Muscle of back (tissue), 11 donors: ENCODE data around the gene CSH2. TPM values are rescaled to one million over a fixed set of nuclear protein-coding genes. Genes with fewer than 3 reads are reported as not detected.
"Not testable (repeated sequence)": the region's sequence is repeated elsewhere in the genome, so short reads cannot be mapped to it uniquely, and the experiment has no call there.

Source experiments
- DNase-seq, 3 donors: peaks; one replicate each; pipeline versions ENCODE4 v3.0.0 to v3.0.0-alpha.2; 2013
- polyA plus RNA-seq, 10 donors: library from polyadenylated mRNA; unstranded; fragments of 120-200 nt; gene quantifications; one replicate each; pipeline ENCODE4 v1.2.1, GENCODE V29; 2013; ENCODE audit not compliant: insufficient read length in 10 of 10

The CSH2 gene
- polyA plus RNA-seq, 10 donors, result 1.2 to 27.5 (median 5.8) TPM; not detected in 1

DNA sequence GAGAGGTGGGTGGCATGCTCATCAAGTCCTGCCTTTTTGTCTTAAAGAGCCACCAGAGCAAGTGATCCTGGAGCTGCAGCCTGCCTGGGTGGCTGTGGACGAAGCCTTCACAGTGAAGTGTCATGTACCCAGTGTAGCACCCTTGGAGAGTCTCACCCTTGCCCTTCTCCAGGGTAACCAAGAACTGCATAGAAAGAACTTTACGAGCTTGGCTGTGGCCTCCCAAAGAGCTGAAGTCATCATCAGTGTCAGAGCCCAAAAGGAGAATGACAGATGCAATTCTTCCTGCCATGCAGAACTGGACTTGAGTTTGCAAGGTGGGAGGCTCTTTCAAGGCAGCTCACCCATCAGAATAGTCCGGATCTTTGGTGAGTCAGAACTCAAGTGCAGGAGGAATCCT, 14.2 kb downstream of the CSH2 start:
- no peak for DNase-seq

DNA sequence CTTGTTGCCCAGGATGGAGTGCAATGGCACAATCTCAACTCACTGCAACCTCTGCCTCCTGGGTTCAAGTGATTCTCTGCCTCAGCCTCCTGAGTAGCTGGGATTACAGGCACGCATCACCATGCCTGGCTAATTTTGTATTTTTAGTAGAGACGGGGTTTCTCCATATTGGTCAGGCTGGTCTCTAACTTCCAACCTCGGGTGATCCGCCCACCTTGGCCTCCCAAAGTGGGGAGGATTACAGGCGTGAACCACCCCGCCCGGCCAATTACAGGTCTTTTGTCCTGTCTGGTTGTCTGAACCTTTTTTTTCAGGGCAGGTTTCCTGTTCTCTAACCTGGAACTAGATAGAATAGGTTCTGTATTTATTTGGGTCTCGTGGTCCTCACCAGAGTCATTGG, 17.1 kb downstream of the CSH2 start:
- DNase-seq, result not testable (repeated sequence)

DNA sequence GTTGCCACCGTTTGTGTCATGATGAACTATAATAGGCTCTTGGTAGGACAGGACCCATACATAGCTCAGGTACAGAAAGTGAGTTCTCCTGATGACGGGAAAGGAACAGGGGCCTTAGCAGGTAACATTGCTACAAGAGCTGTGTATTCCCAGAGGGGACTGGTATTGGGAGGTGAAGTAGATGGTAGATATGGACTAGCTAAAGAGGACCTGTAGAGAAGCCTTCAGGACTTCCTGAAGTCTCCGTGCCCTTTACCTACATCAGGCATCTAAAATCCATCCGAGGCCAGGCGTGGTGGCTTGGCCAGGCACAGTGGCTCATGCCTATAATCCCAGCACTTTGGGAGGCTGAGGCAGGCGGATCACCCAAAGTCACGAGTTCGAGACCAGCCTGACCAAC, 18.3 kb downstream of the CSH2 start:
- DNase-seq, result no peak

DNA sequence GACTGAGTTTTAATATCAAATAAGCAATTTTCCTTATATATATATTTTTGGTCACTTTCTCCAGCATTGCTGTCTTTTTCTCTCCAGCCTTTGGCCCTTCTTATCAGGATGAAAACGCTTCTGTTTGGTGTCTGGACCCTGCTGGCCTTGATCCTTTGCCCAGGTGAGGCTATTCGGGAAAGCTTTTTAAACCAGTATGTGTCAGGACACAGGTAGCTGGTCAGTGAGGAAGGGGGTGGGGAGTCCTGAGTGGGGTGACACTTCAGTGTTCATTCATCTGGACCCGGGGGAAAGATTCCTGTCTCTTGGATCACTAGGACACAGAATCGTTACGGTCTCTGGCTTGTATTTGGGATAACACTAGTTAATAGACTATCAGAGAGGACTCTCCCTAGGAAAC, 18.8 kb downstream of the CSH2 start:
- DNase-seq, result no peak

DNA sequence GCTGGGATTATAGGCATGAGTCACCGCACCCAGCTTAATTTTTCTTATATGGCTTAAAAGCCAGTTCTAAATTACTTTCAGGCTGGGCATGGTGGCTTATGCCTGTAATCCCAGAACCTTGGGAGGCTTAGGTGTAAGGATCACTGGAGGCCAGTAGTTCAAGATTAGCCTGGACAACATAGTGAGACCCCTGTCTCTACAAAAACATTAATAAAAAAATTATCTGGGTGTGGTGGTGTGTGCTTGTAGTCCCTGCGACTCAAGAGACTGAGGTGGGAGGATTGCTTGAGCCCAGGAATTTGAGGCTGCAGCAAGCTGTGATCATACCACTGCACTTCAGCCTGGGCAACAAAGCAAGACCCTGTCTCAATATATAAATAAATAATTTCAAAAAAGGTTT, 20.2 kb downstream of the CSH2 start:
- DNase-seq, result no peak

DNA sequence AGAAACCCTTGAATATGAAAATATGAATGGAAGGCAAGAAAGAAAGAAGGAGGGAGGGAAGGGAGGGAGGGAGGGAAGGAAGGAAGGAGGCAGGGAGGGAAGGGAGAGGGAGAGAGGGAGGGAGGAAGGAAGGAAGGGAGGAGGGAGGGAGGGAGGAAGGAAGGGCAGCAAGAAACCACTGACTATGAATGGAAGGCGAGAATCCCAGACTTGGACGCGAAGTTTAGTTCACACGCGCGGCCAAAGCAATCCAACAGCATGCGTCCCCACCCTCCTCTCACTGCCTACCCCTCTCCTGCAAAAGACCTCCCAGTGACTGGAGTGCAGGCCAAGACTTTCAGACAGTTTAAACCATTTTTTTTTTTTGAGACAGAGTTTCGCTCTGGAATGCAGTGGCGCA, 23.1 kb downstream of the CSH2 start:
- DNase-seq, result no peak

DNA sequence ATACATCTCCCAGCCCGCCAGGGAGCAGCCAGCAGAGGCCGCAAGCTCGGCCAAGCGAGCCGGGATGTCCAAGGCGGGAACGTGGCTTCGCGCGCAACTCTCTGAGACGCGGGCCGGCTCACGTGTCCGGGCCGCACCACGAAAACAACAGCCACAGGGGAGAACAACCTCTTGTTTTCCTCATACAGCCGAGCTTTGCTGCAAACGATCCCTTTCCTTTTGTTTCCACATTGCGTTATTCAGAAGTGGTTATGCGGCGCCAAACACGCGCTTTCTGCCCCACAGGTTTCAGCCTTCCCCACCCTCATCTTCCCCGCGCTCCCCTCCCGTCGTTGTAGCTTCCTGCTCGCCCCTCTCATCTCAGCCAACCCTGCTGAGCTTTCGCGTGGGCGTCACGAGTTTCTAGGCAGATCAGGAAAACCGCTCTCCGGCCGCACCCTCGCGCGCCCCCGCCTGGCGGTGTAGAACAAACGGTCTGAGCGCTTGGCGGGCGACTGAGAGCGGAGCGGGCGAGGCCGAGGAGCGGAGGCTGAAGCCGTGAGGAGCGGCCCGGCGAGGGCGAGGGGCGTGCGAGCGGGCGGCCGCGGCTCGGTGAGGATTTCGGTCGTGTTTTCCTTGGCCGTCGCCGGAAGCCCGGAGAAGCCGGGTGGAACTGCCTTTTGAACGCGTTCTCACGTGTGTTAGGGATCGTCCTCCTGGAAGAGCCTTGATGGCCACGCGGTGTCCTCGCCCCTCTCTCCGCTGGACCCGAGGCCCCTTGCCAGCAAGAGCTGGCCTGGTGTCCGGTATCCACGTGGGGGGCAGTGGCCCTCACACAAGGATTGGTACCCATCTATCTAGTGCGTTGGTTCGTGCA, 24.4 kb downstream of the CSH2 start:
- DNase-seq, result peak; percentile 87 to 96 (median 92)

DNA sequence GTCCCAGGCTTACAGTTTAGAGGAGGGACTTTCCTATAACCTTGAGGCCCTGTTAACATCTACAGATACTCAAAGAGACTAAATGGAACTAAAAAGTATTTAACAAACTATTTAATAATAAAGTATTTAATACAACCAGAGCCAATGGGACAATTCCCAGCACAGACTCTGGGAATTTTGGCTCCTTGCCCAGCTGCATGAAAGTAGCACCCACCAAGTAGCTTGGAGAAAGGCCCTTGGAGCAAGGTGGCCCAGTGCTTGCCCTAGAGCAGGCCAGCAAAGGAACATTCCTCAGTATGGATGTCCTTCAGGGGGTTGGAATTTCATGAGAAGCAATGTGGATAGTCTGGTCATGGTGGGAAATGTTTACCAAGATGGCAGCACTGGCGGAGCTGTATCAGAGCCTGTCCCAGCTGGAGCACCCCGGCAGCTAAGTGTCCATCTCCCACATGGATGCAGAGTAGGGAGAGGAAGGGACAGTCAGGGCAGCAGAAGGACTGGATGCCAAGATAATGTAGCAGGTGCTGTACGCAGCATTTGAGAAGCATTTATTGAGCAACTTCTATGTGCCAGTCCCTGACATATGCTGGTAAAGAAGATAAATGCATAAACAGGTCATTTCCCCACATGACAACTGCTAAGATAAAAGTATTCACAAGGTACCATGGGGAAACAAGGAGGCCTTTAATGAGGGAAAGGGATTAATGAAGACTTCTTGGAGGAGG, 25.8 kb downstream of the CSH2 start:
- DNase-seq, result no peak

DNA sequence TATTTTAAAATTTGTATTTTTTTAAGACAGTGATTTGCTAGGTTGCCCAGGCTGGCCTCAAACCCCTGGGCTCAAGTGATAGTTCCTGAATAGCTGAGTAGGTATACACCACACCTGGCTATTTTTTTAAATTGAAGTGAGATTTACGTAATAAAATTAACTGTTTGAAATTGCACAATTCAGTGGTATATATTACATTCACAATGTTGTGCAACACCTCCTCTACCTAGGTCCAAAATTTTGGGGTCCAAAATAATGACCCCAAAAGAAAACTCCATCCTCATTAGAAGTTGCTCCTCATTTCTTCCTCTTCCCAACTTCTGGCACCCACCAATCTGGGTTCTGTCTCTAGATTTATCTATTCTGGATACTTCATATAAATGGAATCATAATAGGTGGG, 28.0 kb downstream of the CSH2 start:
- no peak for DNase-seq

DNA sequence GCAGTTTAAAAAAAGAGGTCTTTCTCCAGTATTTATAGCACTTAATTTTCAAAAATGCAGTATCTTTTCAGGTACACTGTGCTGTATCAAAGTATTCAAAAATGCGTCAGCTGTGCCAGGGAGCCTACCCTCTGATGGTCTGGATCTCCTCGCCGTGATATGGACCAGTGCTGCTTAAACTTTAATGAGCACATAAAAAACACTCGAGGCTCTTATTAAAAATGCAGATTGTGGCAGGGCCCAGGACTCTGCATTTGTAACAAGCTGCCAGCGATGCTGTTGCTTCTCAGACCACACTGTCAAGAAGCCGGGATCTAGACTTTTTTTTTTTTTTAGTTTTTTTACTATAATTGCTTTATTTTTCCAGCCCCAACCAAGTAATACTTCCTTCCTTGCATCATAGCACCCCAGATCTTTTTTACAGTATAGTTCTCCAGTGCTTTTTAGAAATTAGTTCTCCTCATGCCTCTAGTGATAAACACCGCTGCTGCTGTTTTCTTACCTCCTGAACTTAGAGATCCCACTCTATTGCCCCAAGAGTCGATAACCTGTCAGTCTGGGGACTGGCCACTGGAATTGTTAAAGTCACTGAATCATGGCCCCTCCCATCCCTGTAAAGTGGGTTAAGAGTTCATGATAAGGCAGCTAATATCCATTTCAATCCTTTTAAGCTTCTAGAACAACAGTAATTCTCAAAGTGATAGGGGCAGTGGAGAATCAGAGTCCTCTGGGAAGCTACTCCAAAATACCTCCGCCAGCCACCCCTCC, 29.4 kb downstream of the CSH2 start:
- DNase-seq, result no peak

DNA sequence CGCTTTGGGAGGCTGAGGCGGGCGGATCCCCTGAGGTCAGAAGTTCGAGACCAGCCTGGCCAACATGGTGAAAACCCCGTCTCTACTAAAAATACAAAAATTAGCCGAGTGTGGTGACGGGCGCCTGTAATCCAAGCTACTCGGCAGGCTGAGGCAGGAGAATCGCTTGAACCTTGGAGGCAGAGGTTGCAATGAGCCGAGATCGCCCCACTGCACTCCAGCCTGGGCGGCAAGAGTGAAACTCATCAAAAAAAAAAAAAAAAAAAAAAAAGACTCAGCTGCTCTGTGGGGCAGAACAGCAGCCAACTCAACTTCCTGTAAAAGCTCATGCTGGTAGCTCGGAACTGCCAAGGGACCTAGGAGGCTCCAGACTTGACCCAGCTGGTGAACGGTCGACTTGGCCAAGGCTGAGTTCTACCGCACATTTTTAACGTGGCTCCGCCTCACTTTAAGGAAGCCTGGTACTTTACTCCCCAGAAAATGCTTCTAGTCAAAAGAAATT, 30.0 kb downstream of the CSH2 start:
- peak in 2 of 3 donors; percentile 48 to 73 for DNase-seq

DNA sequence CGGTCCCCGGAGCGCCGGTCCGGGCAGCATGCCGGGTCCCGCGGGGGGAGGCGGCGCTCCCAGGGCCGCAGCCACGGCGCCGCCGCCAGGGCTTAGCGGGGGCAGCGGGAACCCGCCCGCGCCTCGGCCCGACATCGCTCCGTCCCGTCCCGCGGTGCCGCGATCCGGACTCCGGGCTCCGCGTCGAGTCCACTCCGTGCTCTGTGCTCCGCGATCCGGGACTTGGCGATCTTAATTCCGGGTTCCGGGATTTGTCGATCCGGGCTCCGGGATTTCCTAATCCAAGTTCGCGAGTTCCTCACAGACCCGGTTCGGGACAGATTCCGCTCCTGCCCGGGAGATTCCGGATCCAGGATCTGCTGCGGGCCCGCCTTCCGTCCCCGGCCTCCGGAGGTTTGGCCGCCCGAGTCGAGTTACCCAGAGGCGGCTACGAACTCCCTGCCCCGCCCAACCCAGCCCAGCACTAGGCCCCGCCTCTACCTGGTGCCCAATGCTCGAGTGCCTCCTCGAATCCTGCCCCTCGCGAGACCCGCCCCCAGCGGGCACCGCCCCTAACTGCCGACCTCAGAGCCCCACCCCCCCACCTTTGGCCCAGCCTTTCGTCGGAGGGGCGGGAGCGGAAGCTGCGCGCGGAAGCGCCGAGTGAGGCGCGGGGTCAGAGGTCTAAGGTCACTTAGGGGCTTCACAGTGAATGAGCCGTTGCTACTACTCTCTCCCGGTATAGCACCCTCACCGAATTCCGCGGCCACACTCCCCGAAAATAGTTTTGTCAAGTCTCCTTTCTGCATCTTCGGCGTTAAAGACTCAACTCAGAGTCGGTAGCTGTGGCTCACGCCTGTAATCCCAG, 30.7 kb downstream of the CSH2 start, which contains the start of gene SMARCD2:
TSS of gene SMARCD2 (minus strand) at position 146 of the 847 bp plus-strand sequence. CDS start at position 135, 11 bp downstream.
- peak; percentile 97 to 99 (median 99) for DNase-seq

DNA sequence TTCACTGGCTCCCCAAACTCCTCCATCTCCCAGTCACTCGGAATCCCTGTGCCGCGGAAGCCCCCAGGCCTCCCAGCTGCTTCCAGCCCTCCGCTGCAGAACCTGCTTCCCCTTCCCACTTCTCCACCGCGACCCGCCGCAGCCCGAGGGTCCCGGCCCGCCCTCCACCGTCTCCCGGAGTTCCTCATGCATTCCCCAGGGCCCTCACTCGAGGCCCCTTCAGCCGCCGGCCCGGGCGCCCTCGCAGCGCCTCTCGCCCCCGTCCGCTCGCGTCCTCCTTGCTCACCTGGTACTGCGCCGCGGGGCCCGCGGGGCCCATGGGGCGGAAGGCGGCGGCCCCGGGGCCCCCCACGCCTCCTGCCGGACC, 31.3 kb downstream of the CSH2 start:
- DNase-seq, result peak in 1 of 3 donors; percentile 75

DNA sequence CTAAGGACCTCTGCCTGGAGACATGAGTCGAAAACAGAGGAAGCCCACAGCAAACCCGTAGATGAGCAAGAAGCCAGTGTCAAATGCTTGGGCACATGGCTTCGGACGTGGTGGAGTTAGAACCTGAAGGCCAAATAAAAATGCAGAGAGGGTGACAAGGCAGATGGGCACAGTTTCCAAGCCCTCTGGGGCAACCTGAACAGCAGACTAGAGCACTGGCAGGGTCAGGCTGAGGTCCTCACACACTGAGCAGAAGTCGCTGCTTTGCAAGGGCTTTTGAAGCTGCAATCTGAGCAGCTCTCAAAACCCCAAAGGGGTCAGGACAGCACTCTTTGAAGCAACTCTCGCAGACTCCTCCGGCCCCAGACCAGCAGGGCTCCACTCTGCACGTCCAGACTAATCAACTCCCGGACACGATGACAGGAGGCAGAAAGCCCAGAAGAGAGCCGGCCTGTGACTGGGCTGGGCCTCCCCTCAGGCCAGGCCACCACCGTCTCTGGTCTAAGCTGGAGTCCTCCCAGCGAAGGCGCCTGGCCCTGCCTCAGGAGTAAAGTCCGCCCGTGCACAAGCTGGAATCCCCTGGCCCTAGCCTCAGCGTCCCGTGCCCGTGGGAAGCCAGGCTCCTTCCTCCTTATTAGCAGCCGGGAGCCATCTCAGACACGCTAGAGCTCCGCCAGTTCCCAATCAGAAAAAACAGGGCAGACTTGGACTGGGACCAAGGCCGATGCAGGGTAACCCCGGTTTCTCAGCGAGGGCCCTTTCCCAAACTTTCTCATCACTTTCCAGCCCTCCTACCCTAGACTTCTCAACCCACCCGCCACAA, 31.9 kb downstream of the CSH2 start:
- DNase-seq, result peak in 2 of 3 donors; percentile 48 to 76

DNA sequence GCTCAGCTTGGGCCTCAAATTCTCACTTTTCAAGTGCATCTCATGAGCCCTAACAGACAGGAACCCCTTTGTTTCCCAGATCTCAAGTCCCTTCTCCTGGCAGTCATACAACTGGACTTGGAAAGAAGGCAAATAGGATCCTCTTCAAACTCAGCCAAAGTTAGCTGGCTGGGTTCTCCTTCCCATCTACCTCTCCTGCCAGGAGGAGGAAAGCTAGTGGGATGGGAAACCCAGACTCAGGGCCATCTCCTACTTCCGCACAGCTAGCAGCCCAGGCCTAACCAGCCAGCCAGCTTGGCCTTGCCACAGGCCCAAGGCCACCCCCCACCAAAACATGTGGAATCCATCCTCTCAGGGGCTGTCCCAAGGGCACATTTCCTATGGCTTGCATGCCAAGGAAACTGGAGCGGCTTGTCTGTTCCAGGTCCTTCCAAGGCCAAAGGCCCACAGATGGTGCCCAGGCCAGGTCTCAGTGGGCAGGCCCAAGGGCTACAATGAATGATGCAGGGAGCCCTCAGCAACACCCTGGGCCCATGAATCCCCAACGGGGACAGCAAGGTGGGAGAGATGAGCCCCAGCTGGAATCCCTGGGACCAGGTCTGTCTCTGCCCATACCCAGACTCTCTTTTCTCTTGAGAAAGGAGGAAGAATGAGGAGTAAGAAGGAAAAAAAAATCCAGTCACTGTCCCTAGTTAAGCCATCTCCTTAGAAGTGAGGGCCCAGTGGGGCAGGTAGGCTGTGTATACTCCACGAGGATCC, 32.7 kb downstream of the CSH2 start:
- DNase-seq, result peak in 2 of 3 donors; percentile 58 to 72

DNA sequence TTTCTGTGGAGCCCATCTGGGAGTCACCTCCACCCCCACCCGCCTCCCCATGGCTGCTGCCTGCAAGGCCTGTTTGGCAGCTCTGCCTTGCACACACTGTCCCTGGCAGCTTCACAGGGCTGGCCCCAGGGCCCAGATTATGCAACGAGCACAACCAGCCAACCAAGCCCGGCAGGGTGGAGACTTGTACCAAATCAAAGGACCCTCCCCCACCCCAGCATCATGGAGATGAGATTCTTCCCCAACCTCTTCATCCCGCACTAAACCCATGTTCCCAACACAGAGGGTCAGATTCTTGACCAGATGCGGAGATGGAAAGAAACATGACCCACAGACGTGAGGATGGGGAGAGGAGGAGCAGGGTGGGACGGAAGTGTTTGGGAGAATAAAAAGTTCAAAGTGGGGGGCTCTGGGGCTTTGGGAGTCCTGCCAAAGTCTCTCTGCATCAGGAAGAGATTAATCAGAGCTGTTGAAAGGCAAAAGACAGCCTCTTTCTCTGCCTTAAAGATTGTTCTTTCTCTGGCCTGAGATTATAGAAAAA, 34.8 kb downstream of the CSH2 start:
- DNase-seq, result peak; percentile 61 to 90 (median 73)

DNA sequence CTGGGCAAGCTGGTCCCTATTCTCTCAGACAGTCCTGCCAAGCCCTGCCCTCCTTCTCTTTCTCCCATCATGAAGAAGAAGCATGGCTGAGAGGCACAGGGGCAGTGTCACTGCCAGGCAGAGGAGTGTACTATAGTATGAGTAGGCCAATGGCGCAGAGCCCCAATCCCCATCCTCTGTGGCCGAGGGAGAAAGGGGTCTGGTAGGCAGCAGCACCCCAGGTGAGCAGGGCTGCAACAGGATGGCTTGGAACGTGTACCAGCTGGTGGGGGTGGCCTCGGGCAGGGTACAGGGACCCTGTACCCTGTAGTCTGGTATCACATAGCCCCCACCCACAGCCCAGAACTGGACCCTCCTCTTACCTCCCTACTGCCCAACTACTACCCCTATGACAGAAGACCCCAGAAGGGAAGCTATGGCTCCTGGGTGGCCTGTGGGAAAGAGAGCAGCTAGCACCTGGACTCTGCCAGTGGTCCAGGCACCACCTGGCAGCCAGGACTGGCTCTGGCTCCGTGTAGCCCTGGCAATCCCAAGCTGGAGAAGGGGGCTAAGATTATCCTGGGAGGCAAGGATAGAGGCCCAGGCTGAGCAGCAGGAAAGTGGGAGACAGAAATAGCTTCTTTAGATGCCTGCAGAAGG, 35.4 kb downstream of the CSH2 start:
- no peak for DNase-seq

DNA sequence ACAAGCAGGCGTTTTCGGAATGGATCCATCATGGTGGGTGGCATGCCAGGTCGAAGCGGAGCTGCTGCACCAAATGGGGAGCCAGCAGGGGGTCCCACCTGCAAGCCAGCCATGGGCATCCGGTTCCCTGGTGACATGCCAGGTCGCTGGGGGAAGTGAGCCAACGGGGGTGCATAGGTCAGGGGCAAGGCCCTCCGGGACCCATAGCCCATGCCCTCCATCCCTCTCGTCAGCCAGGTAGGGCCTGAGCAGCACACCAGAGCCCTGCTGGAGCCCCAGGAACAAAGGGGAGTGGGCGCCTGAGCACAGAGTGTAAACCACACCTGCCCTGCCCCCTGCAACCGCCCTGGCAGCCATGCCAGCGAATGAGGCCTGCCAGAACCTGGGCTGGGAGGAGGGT, 36.0 kb downstream of the CSH2 start:
- DNase-seq, result no peak

DNA sequence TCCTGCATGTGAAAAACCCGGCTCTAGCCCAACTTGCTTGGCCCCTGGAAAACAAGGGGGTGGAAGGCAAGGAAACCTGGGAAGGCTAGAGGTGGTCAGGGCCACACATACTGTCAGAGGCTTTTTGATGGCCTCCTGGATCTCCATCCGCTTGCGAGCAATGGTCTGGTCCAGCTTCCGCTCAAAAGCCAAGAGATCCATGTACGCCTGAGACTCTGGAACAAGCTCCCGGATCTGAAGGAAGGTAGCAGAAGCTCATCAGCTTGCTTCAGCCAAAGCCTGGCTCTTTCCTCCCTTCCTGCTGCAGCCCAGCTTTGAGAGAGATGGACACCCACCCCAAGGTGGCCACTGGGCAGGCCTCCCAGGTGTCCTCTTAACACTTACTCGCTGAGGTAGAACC, 36.7 kb downstream of the CSH2 start:
- no peak for DNase-seq
